Panc1 (cell line): ENCODE results near the gene MYO16.

ENCODE experiments used
- CTCF ChIP-seq: fragments of 450-650 bp; IDR thresholded peaks from 2 replicates; pipeline ENCODE4 v1.5.1; 2017; ENCODE audit warnings: mild to moderate bottlenecking
- POLR2AphosphoS5 ChIP-seq: IDR thresholded peaks from 2 replicates; pipeline ENCODE4 v1.6.1; 2012; ENCODE audit warnings: mild to moderate bottlenecking, low read depth, low read length, moderate library complexity
- REST ChIP-seq, 2 experiments: IDR thresholded peaks; 2 replicates each; pipeline ENCODE4 v1.6.1; 2011 to 2012; ENCODE audit warnings: low read depth in 2 of 2, control low read depth in 1 of 2, low read length in 1 of 2, mild to moderate bottlenecking in 1 of 2, moderate library complexity in 1 of 2; ENCODE audit not compliant: insufficient read depth in 1 of 2
- SIN3A ChIP-seq: IDR thresholded peaks from 2 replicates; pipeline ENCODE4 v1.6.1; 2012; ENCODE audit warnings: low read depth, mild to moderate bottlenecking, low read length, moderate library complexity, borderline replicate concordance; ENCODE audit not compliant: insufficient read depth
- TCF7L2 ChIP-seq: IDR thresholded peaks from 2 replicates; pipeline ENCODE4 v1.6.1; 2011; ENCODE audit warnings: mild to moderate bottlenecking, low read depth, low read length, inconsistent platforms

DNA sequence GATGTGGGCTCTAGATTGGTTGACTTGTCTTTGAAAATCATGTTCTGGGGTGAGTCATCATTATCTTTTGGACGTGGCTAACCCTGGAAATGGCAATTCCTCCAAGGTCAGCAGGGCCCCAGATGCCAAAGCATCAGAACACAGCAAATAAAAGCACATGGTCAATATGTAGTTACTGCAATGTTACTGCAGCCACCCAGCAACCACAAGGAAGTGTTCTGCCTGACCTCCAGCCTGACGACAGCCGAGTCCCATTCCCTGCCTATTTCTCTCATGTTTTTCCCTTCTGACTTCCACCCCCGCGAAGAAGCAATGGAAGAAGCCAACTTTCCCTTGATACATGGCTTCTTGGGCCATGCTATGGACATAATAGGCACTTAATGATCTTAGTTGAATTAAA lies 579.1 kb downstream of the MYO16 start:
- TF ChIP-seq CTCF (no peak), SIN3A (no peak), POLR2AphosphoS5 (no peak), REST (IDR thresholded peaks at IDR 0.05; ENCODE audit: insufficient read depth in 1 of 2, low read depth in 2 of 2, low read length in 1 of 2) (no peak), TCF7L2 (no peak)
